HFFc6 (cell line): ENCODE data around the gene ATXN1. TPM values are rescaled to one million over a fixed set of nuclear protein-coding genes. Genes with fewer than 3 reads are reported as not detected.
"Not testable (repeated sequence)": the region's sequence is repeated elsewhere in the genome, so short reads cannot be mapped to it uniquely, and the experiment has no call there.

Experiments used
- DNase-seq: peaks from one replicate; pipeline ENCODE4 v3.0.0-alpha.2; 2018
- H3K27ac Mint-ChIP-seq: 2 replicates; pipeline ENCODE4 v1.8.0; 2020; ENCODE audit warnings: mild to moderate bottlenecking, mixed read lengths
- H3K27me3 Mint-ChIP-seq: 2 replicates; pipeline ENCODE4 v1.8.0; 2021; ENCODE audit warnings: mild to moderate bottlenecking, moderate library complexity, mixed read lengths; ENCODE audit not compliant: insufficient read depth
- H3K36me3 Mint-ChIP-seq: 2 replicates; pipeline ENCODE4 v1.8.0; 2021; ENCODE audit warnings: low read depth, mixed read lengths
- H3K4me1 Mint-ChIP-seq: 2 replicates; pipeline ENCODE4 v1.8.0; 2020; ENCODE audit warnings: low read depth, mixed read lengths
- H3K4me3 Mint-ChIP-seq: 2 replicates; pipeline ENCODE4 v1.8.0; 2020; ENCODE audit warnings: mild to moderate bottlenecking, moderate library complexity, mixed read lengths
- H3K9me3 Mint-ChIP-seq: 2 replicates; pipeline ENCODE4 v1.8.0; 2020; ENCODE audit warnings: mild to moderate bottlenecking, mixed read lengths
- CTCF ChIP-seq: fragments of 200-600 bp; sonication (generic); IDR thresholded peaks from 2 replicates; pipeline ENCODE4 v1.5.0; 2021; ENCODE audit warnings: antibody characterized with exemption, mild to moderate bottlenecking
- total RNA-seq, 6 experiments: library from RNA; stranded (reverse); fragmentation: NEBNext Ultra II Directional; extraction: Animal tissue kit (Norgen Biotek cat#: 25700); gene quantifications; 2 replicates in 1 of 6; 3 replicates in 5 of 6; pipeline ENCODE4 v1.2.3, GENCODE V29; 2021

Gene ATXN1
- total RNA-seq, 6 experiments from 2014 or later: 28.2 to 41.5 (median 30.5) TPM

GRCh38 chr6:16392010-16392409, 369.2 kb downstream of the ATXN1 start:
- Mint-ChIP-seq H3K36me3 (peaks cover 8% of the 10 kb centered on the region; the same call in 1 of the 2 replicates), H3K4me1 (peaks cover 66% of the 10 kb centered on the region), H3K27me3 (no peaks in the 10 kb centered on the region; the same call in 1 of the 2 replicates), H3K27ac (peak overlapping the region; percentile 93), H3K4me3 (peak overlapping the region; percentile 34; the same call in 1 of the 2 replicates), H3K9me3 (no peaks in the 10 kb centered on the region)
- TF ChIP-seq CTCF: no peak
- DNase-seq: no peak

GRCh38 chr6:16391451-16391912, 369.8 kb downstream of the ATXN1 start:
- no peak for TF ChIP-seq CTCF
- Mint-ChIP-seq H3K36me3 (peaks cover 9% of the 10 kb centered on the region; the same call in 1 of the 2 replicates), H3K4me1 (peaks cover 61% of the 10 kb centered on the region), H3K27me3 (no peaks in the 10 kb centered on the region; the same call in 1 of the 2 replicates), H3K4me3 (peak overlapping the region; percentile 34), H3K27ac (peak overlapping the region; percentile 93), H3K9me3 (no peaks in the 10 kb centered on the region)
- DNase-seq: peak; percentile 18

DNA sequence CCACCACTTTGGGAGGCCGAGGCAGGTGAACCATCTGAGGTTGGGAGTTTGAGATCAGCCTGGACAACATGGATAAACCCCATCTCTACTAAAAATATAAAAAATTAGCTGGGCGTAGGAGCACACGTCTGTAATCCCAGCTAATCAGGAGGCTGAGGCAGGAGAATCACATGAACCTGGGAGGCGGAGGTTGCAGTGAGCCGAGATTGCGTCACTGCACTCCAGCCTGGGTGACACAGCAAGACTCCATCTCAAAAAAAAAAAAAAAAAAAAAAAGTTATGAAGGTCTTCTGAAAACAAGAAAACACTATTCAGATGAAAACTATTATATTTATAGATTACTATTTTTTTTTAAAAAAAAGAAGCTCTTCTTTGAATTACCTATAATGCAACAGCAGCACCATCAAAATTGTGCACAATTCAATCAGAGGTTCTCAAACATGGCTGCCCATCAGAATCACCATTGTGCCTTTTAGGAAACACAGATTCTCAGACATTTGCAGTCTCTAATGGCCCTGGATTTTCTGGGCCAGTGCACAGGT, 370.3 kb downstream of the ATXN1 start:
- not testable (repeated sequence) for H3K27me3 Mint-ChIP-seq, H3K9me3 Mint-ChIP-seq, DNase-seq
- Mint-ChIP-seq H3K27ac (peak overlapping the region; percentile 93), H3K4me3 (peak overlapping the region; percentile 34), H3K4me1 (peaks cover 59% of the 10 kb centered on the region), H3K36me3 (peaks cover 14% of the 10 kb centered on the region; the same call in 1 of the 2 replicates)

DNA sequence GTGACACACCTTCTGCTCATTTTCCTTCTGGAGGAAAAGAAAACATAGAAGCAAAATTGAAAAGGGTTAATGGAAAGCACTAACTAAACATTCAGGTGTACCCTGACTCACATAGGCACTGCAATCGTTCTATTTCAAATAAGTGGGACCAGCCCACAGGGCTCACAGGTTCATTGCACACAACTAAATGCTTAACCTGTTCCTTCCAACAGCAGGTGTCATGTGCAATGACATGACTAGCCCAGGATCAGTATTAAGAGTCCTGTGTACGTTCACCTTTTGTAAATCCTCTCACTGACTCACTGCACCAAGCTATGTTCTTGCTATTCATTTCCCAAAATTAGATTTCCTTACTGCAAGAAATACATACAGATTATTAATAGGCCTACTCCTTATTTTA, 371.6 kb downstream of the ATXN1 start:
- no peak for DNase-seq
- Mint-ChIP-seq H3K9me3 (no peaks in the 10 kb centered on the region), H3K4me3 (no peak overlapping the region), H3K27me3 (no peaks in the 10 kb centered on the region; the same call in 1 of the 2 replicates), H3K36me3 (peaks cover 16% of the 10 kb centered on the region; the same call in 1 of the 2 replicates), H3K4me1 (peaks cover 59% of the 10 kb centered on the region), H3K27ac (peak overlapping the region; percentile 44; the same call in 1 of the 2 replicates)
- TF ChIP-seq CTCF: no peak

DNA sequence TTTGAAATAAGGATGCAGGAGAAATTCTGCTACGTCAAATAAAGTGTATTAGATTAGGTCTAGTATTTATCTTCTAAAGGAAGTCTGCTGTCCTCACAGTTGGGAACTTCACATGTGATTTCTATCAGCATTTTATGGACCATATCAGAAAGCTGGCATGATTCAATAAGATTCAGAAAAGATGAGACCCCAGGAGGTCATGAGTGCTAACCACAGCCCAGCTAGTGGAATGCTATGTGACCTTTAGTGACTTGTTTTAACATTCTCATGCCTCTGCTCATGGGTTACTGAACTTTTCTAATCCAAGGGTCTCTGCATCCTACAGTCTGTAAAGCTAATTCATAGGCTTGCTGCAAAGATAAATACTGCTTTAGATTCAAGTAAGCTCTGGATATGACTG, 372.8 kb downstream of the ATXN1 start:
- Mint-ChIP-seq H3K27me3 (no peaks in the 10 kb centered on the region; the same call in 1 of the 2 replicates), H3K4me3 (peak overlapping the region; percentile 44; the same call in 1 of the 2 replicates), H3K36me3 (peaks cover 23% of the 10 kb centered on the region; the same call in 1 of the 2 replicates), H3K27ac (peak overlapping the region; percentile 67; the same call in 1 of the 2 replicates), H3K9me3 (no peaks in the 10 kb centered on the region), H3K4me1 (peaks cover 57% of the 10 kb centered on the region)
- DNase-seq: peak; percentile 40
- no peak for TF ChIP-seq CTCF

DNA sequence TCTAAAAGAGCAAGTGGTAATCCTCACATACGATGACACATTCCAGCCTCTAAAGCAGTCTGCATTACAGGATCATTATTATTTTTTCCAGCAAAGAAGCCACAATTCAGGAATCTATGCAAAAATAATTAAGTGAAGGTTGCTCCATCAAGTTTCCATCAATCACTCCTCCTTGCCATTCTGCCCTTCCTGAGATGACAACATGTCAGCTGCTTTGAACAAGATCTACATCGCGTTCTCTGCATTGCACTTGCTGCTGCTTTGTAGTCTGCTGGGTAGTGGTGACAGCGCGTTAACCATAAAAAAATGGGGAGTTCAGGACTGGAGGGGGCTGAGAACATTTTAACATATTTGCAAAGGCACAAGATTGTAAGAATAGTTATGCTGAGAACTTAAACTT, 375.2 kb downstream of the ATXN1 start:
- Mint-ChIP-seq H3K9me3 (no peaks in the 10 kb centered on the region), H3K36me3 (peaks cover 23% of the 10 kb centered on the region; the same call in 1 of the 2 replicates), H3K4me3 (no peak overlapping the region), H3K27ac (no peak overlapping the region), H3K4me1 (peaks cover 34% of the 10 kb centered on the region), H3K27me3 (no peaks in the 10 kb centered on the region; the same call in 1 of the 2 replicates)
- TF ChIP-seq CTCF: no peak
- DNase-seq: no peak
